ENCODE measurements around the gene AKAP13. TPM values are rescaled to one million over a fixed set of nuclear protein-coding genes. Genes with fewer than 3 reads are reported as not detected.

AKAP13 gene
- total and polyA plus RNA-seq, 7 donors, result 18.2 to 126 (median 93.7) TPM

DNA sequence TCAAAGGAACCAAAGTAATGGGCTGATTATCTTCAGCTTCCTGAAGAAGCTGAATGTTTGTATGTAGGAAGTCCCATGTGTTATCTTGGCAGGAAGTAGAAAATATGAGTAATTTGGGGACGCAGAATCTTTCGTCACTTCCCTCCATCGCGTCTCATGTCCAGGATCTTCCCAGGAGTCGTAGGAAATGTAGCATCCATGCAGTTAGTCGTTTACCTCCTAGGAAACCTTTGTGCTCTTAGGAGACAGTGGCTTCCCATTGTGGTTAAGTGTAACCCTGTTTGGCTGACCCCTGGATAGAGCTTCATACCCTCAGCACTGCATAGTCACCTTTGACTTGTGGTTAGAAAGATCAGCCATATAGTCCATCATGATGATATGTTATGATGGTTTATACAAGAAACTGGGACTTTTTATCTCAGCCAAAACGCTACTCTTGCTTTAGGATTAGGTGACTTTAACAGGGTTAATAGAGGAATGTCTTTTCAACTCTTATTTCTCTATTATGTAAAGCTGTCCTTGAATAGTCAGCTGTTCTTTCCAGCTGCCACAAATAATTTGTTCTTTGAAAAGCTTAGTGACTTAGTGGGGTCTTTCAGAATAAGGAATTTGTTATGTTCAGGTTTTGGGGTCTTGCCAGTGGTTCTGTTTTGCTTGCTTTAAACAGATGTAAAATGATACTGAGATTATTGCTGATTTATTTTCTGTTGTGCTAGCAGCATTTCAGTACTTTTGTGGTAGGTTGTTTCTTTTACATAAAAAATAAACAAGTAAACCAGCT is 322.1 kb downstream of the AKAP13 start:
- intact Hi-C loops (cut with DNase I), result loop anchor here (10.0 kb wide), 2 partner anchors 208 to 218 kb away; no protein-coding TSS in a partner anchor
- H3K4me3 ChIP-seq, result no peak overlapping the region
- no peaks in the 10 kb centered on the region for H3K9me3 ChIP-seq
- H3K4me1 ChIP-seq, result peaks cover 44% of the 10 kb centered on the region
- DNase-seq, result no peak
- TF ChIP-seq, protein P1, sequence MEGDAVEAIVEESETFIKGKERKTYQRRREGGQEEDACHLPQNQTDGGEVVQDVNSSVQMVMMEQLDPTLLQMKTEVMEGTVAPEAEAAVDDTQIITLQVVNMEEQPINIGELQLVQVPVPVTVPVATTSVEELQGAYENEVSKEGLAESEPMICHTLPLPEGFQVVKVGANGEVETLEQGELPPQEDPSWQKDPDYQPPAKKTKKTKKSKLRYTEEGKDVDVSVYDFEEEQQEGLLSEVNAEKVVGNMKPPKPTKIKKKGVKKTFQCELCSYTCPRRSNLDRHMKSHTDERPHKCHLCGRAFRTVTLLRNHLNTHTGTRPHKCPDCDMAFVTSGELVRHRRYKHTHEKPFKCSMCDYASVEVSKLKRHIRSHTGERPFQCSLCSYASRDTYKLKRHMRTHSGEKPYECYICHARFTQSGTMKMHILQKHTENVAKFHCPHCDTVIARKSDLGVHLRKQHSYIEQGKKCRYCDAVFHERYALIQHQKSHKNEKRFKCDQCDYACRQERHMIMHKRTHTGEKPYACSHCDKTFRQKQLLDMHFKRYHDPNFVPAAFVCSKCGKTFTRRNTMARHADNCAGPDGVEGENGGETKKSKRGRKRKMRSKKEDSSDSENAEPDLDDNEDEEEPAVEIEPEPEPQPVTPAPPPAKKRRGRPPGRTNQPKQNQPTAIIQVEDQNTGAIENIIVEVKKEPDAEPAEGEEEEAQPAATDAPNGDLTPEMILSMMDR (IDR thresholded peaks at IDR 0.05), result no peak
- peaks cover 3 to 20% of the 10 kb centered on the region in 2 donors for H3K36me3 ChIP-seq (ENCODE audit: insufficient read depth in 1 of 2, low read depth in 1 of 2)
- WGBS, 3 donors, result 31 to 34% (median 32%) methylated on average over 7 of the region's 7 CpGs
- H3K27ac ChIP-seq, result peak overlapping the region; percentile 56
- H3K27me3 ChIP-seq (ENCODE audit: insufficient read depth in 3 of 3, low read length in 2 of 3), result no peaks in the 10 kb centered on the region
- peak in 2 of 4 donors; percentile 7 for ATAC-seq

DNA sequence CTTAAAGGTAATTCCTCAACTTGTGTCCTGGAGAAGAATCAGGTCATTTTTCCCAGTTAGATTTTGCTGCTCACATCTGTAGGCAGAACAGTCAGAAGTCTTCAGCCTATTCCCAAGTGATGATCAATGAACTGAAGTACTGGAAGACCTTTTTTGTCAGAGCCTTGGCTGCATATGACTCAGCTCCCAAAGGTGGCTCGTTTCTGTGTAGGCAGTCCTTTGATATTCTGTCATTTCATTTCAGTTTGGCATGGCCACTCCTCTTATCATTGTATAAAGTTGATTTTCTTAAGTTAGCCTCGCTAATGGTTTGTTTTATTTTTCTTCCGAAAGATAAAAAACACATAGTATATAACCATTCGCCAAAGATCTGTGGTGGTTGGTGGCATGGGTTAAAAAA is 323.7 kb downstream of the AKAP13 start:
- WGBS, 3 donors, result 75 to 82% (median 75%) methylated on average over 4 of the region's 4 CpGs
- peak in 1 of 4 donors; percentile 20 for ATAC-seq
- DNase-seq, result no peak
- Histone ChIP-seq H3K4me1 (peaks cover 57% of the 10 kb centered on the region), H3K36me3 (ENCODE audit: insufficient read depth in 1 of 2, low read depth in 1 of 2) (peaks cover 3 to 28% of the 10 kb centered on the region in 2 donors), H3K27ac (peak overlapping the region; percentile 85), H3K4me3 (no peak overlapping the region), H3K27me3 (ENCODE audit: insufficient read depth in 3 of 3, low read length in 2 of 3) (no peaks in the 10 kb centered on the region), H3K9me3 (no peaks in the 10 kb centered on the region)
- TF ChIP-seq, protein P1 (IDR thresholded peaks at IDR 0.05), result no peak
- intact Hi-C loops (cut with DNase I), result loop anchor here (10.0 kb wide), 2 partner anchors 209 to 219 kb away; no protein-coding TSS in a partner anchor

DNA sequence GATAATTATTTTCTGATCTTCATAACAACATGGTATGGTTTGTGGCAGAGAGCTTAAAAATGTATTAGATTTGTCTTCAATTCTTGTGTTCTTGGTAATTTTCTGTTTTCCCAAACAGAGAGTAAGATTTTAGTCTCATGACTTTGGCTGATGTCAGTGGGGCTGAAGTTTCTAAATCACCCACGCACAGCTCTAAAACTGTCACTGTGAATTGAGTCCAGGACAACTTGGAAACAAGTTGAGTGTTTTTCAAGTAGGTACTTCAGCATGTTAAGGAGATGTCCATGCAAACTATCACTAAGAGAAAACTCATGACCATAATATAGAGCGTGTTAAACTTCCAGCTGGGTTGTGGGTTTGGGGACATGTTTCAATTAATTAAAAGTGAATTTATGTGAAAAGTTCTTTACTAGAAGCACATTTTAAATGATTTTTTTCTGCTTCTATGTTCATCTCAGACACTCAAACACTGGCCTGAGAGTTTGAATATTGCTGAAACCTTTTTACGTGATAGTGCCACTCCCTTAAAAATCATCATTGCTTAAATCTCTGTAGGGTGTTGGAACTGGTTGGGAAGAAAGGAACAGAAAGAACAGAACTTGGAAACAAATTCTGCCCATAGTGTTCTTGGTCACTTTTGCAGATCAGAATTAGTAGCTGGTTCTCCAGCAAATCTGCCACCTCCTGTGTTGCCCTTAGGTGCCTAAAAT is 324.5 kb downstream of the AKAP13 start:
- Histone ChIP-seq H3K9me3 (no peaks in the 10 kb centered on the region), H3K36me3 (ENCODE audit: insufficient read depth in 1 of 2, low read depth in 1 of 2) (peaks cover 3 to 27% of the 10 kb centered on the region in 2 donors), H3K4me1 (peaks cover 57% of the 10 kb centered on the region), H3K4me3 (no peak overlapping the region), H3K27ac (peak overlapping the region; percentile 85), H3K27me3 (ENCODE audit: insufficient read depth in 3 of 3, low read length in 2 of 3) (no peaks in the 10 kb centered on the region)
- TF ChIP-seq, protein P1 (IDR thresholded peaks at IDR 0.05), result no peak
- 49 to 72% (median 60%) methylated on average over 3 of the region's 3 CpGs for WGBS, 3 donors
- intact Hi-C loops (cut with DNase I), result loop anchor here (5.0 to 10.0 kb wide), 3 partner anchors 83 to 220 kb away; no protein-coding TSS in a partner anchor
- ATAC-seq, result peak in 1 of 4 donors; percentile 31
- no peak for DNase-seq

DNA sequence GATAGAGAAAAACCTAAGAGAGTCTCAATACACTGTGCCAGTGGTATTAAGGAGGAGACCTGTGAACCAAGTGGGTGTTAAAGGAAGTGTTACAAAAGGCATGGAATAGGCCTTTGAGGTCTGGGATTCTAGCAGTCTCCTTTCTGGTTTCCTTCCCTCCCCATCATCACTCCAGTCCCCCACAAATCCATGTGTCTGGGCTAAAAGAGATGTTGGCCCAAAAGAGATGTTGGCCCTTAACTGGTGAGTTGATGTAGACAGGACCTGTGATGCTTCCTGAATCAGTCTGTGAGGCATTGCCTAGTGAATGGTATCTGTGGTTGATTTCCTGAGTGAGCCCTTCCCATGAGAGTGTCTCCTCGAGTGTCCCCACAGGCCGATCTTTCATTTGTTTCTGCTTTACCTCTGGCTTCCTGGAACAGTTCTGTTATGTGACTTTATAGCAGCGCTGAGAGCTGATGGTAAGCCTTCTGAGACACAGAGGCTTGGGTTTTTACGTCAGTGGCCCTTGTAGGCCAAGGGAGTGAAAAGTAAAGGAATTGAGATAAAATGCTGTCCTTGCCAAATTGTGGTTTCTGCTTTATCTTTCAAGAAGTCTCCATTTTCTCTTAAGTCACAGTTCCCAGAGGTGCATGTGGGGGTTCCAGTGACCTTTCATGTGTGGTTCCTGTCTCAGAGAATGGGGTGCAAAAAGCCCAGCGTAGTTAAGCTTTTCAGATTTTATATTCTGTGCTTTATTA is 326.5 kb downstream of the AKAP13 start:
- 40 to 56% (median 45%) methylated on average over 5 of the region's 5 CpGs for WGBS, 3 donors
- DNase-seq (no peak), ATAC-seq (peak; percentile 27 to 37 (median 32))
- Histone ChIP-seq H3K9me3 (no peaks in the 10 kb centered on the region), H3K36me3 (ENCODE audit: insufficient read depth in 1 of 2, low read depth in 1 of 2) (peaks cover 0 to 34% of the 10 kb centered on the region in 2 donors), H3K27ac (peak overlapping the region; percentile 85), H3K4me1 (peaks cover 57% of the 10 kb centered on the region), H3K4me3 (peak overlapping the region; percentile 51), H3K27me3 (ENCODE audit: insufficient read depth in 3 of 3, low read length in 2 of 3) (no peaks in the 10 kb centered on the region)
- TF ChIP-seq, protein P1 (IDR thresholded peaks at IDR 0.05), result no peak
- intact Hi-C loops (cut with DNase I), result loop anchor here (5.0 to 10.0 kb wide), 3 partner anchors 85 to 222 kb away; no protein-coding TSS in a partner anchor
